ENCODE results near the gene TWSG1.

DNA sequence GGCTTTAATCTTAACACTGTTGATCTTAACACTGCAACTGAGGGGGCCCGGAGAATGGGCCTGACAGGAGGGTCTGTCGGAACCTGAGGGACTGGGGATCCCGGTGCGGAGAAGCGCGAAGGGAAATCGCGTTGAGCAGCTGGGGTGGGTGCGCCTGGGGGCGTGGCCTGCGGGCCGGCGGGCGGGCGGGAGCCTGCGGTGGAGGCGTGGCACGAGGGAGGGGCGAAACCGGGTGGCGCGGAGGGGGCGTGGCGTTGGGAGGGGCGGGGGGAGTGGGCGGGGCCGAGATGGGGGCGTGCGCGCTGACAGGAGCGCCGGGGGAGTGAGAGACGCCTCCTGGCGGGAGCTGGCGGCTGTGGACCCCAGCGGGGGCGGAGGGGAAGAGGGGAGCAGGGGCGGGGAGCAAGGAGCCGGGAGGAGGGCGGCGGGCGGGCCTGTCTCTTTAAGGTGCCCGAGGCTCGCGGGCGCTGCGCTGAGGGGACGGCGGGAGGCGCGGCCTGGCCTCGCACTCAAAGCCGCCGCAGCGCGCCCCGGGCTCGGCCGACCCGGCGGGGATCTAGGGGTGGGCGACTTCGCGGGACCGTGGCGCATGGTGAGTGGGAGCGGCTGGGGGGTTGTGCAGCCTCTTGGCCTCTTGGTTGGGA lies at the start of gene TWSG1:
- TF ChIP-seq, protein P1, sequence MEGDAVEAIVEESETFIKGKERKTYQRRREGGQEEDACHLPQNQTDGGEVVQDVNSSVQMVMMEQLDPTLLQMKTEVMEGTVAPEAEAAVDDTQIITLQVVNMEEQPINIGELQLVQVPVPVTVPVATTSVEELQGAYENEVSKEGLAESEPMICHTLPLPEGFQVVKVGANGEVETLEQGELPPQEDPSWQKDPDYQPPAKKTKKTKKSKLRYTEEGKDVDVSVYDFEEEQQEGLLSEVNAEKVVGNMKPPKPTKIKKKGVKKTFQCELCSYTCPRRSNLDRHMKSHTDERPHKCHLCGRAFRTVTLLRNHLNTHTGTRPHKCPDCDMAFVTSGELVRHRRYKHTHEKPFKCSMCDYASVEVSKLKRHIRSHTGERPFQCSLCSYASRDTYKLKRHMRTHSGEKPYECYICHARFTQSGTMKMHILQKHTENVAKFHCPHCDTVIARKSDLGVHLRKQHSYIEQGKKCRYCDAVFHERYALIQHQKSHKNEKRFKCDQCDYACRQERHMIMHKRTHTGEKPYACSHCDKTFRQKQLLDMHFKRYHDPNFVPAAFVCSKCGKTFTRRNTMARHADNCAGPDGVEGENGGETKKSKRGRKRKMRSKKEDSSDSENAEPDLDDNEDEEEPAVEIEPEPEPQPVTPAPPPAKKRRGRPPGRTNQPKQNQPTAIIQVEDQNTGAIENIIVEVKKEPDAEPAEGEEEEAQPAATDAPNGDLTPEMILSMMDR (IDR thresholded peaks at IDR 0.05): peak in 3 of 6 experiments; percentile 9 to 41 (median 38)
- peak in 2 of 4 donors; percentile 66 to 70 for TF ChIP-seq POLR2A (IDR thresholded peaks at IDR 0.05)

Data from esophagus squamous epithelium (tissue), 4 donors.